Natural killer cell (primary cell): ENCODE data around the gene SH3BP2. TPM values are rescaled to one million over a fixed set of nuclear protein-coding genes. Genes with fewer than 3 reads are reported as not detected.
A peak's percentile ranks its signal among the peaks of the same experiment; 100 is the strongest.

ENCODE experiments used
- ATAC-seq, 3 donors: fragments of 150-1000 bp in 2 of 3; fragments of 200-7000 bp in 1 of 3; cut with Tn5 transposase; 1 replicate in 1 of 3; 2 replicates in 2 of 3; pipeline ENCODE4 v1.10.0; 2021; ENCODE audit warnings: mild to moderate bottlenecking in 2 of 3, moderate library complexity in 2 of 3
- DNase-seq, 2 donors: peaks; one replicate each; pipeline versions ENCODE4 v3.0.0 to v3.0.0-alpha.2; 2013 to 2021; ENCODE audit warnings: mixed read lengths in 1 of 2
- H3K27ac ChIP-seq: one replicate; pipeline ENCODE4 v1.5.1; 2013; ENCODE audit warnings: mild to moderate bottlenecking, low read length
- H3K27me3 ChIP-seq: one replicate; pipeline ENCODE4 v1.6.1; 2013; ENCODE audit warnings: low read length; ENCODE audit not compliant: control insufficient read depth, insufficient read depth
- H3K36me3 ChIP-seq: one replicate; pipeline ENCODE4 v1.6.1; 2013; ENCODE audit warnings: low read length; ENCODE audit not compliant: control insufficient read depth, insufficient read depth
- H3K4me1 ChIP-seq: one replicate; pipeline ENCODE4 v1.6.1; 2013; ENCODE audit warnings: low read length; ENCODE audit not compliant: control insufficient read depth, insufficient read depth
- H3K4me3 ChIP-seq: one replicate; pipeline ENCODE4 v1.5.1; 2013; ENCODE audit warnings: low read length
- H3K9me3 ChIP-seq: one replicate; pipeline ENCODE4 v1.6.1; 2013; ENCODE audit warnings: low read length; ENCODE audit not compliant: control insufficient read depth, insufficient read depth
- H3K27ac Mint-ChIP-seq, 2 donors: one replicate each; pipeline ENCODE4 v1.8.0; 2022; ENCODE audit warnings: mild to moderate bottlenecking in 2 of 2, mixed read lengths in 2 of 2, moderate library complexity in 1 of 2
- H3K27me3 Mint-ChIP-seq, 2 donors: one replicate each; pipeline ENCODE4 v1.8.0; 2022; ENCODE audit warnings: low read depth in 2 of 2, mixed read lengths in 2 of 2
- H3K36me3 Mint-ChIP-seq: one replicate; pipeline ENCODE4 v1.8.0; 2022; ENCODE audit warnings: mixed read lengths
- H3K4me1 Mint-ChIP-seq, 2 donors: one replicate each; pipeline ENCODE4 v1.8.0; 2022; ENCODE audit warnings: mixed read lengths in 2 of 2
- H3K4me3 Mint-ChIP-seq: one replicate; pipeline ENCODE4 v1.8.0; 2022; ENCODE audit warnings: mild to moderate bottlenecking, moderate library complexity, mixed read lengths
- H3K9me3 Mint-ChIP-seq, 2 donors: one replicate each; pipeline ENCODE4 v1.8.0; 2022; ENCODE audit warnings: mixed read lengths in 2 of 2
- WGBS: methylation state at CpG from one replicate; pipeline ENCODE4 v1.1.7; 2013; ENCODE audit warnings: missing lambda C conversion rate; ENCODE audit not compliant: insufficient coverage; 5-methylcytosine and 5-hydroxymethylcytosine counted together
- intact Hi-C: fragments of 100-400 bp; cut with micrococcal nuclease; formaldehyde crosslinking; loops from one replicate; pipeline ENCODE4 v1.14.2; 2022
- total RNA-seq, 4 donors: library from RNA; stranded (reverse); fragments of 120-200 nt in 1 of 4; gene quantifications; one replicate each; pipeline versions ENCODE4 v1.2.3 to v1.2.4, GENCODE V29; 2013 to 2022
- TF ChIP-seq, protein P1 (sequence below): fragments of 200-600 bp; IDR thresholded peaks from one replicate; pipeline ENCODE4 v1.8.0; 2022; ENCODE audit warnings: antibody characterized with exemption

Gene SH3BP2
- total RNA-seq, 3 donors from 2014 or later (not counting 1 experiment from before 2014, with no cell fraction given), result 213 to 283 (median 221) TPM

- Histone ChIP-seq H3K27ac (no peak overlapping the region), H3K4me1 (peaks cover 72% of the 10 kb centered on the region), H3K36me3 (no peaks in the 10 kb centered on the region), H3K4me3 (no peak overlapping the region), H3K9me3 (no peaks in the 10 kb centered on the region), H3K27me3 (no peaks in the 10 kb centered on the region)
- peak overlapping the region; percentile 50 for H3K4me3 Mint-ChIP-seq
- no peak for ATAC-seq
- H3K36me3 Mint-ChIP-seq, result no peaks in the 10 kb centered on the region
- peak overlapping the region in 1 of 2 donors; percentile 79 for H3K27ac Mint-ChIP-seq
- no peak for DNase-seq
- TF ChIP-seq, protein P1, sequence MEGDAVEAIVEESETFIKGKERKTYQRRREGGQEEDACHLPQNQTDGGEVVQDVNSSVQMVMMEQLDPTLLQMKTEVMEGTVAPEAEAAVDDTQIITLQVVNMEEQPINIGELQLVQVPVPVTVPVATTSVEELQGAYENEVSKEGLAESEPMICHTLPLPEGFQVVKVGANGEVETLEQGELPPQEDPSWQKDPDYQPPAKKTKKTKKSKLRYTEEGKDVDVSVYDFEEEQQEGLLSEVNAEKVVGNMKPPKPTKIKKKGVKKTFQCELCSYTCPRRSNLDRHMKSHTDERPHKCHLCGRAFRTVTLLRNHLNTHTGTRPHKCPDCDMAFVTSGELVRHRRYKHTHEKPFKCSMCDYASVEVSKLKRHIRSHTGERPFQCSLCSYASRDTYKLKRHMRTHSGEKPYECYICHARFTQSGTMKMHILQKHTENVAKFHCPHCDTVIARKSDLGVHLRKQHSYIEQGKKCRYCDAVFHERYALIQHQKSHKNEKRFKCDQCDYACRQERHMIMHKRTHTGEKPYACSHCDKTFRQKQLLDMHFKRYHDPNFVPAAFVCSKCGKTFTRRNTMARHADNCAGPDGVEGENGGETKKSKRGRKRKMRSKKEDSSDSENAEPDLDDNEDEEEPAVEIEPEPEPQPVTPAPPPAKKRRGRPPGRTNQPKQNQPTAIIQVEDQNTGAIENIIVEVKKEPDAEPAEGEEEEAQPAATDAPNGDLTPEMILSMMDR, result no peak
- H3K4me1 Mint-ChIP-seq, result peaks cover 17 to 45% of the 10 kb centered on the region in 2 donors
- intact Hi-C loops, result no loop called here
- H3K27me3 Mint-ChIP-seq, result no peaks in the 10 kb centered on the region
- 72% methylated on average over 10 of the region's 10 CpGs for WGBS
- no peaks in the 10 kb centered on the region for H3K9me3 Mint-ChIP-seq
Measured at GRCh38 chr4:2804449-2804972, 11.6 kb downstream of the SH3BP2 start.

GRCh38 chr4:2804973-2805501 lies 12.2 kb downstream of the SH3BP2 start:
- ATAC-seq (no peak), DNase-seq (no peak)
- Histone ChIP-seq H3K36me3 (no peaks in the 10 kb centered on the region), H3K27me3 (no peaks in the 10 kb centered on the region), H3K9me3 (no peaks in the 10 kb centered on the region), H3K4me3 (no peak overlapping the region), H3K4me1 (peaks cover 72% of the 10 kb centered on the region), H3K27ac (peak overlapping the region; percentile 13)
- TF ChIP-seq, protein P1, result no peak
- WGBS, result 77% methylated on average over 13 of the region's 13 CpGs
- intact Hi-C loops, result no loop called here
- H3K36me3 Mint-ChIP-seq, result no peaks in the 10 kb centered on the region
- H3K4me3 Mint-ChIP-seq, result peak overlapping the region; percentile 59
- no peaks in the 10 kb centered on the region for H3K9me3 Mint-ChIP-seq
- H3K27me3 Mint-ChIP-seq, result no peaks in the 10 kb centered on the region
- peaks cover 17 to 44% of the 10 kb centered on the region in 2 donors for H3K4me1 Mint-ChIP-seq
- H3K27ac Mint-ChIP-seq, result peak overlapping the region in 1 of 2 donors; percentile 79

GRCh38 chr4:2805712-2806389 lies 13.0 kb downstream of the SH3BP2 start:
- Histone ChIP-seq H3K4me1 (peaks cover 72% of the 10 kb centered on the region), H3K27ac (peak overlapping the region; percentile 66), H3K4me3 (no peak overlapping the region), H3K36me3 (no peaks in the 10 kb centered on the region), H3K27me3 (no peaks in the 10 kb centered on the region), H3K9me3 (no peaks in the 10 kb centered on the region)
- no peak for DNase-seq
- WGBS, result 49% methylated on average over 20 of the region's 20 CpGs
- Mint-ChIP-seq H3K4me1 (peaks cover 17 to 49% of the 10 kb centered on the region in 2 donors), H3K36me3 (no peaks in the 10 kb centered on the region), H3K9me3 (no peaks in the 10 kb centered on the region), H3K4me3 (no peak overlapping the region), H3K27me3 (no peaks in the 10 kb centered on the region), H3K27ac (peak overlapping the region in 1 of 2 donors; percentile 79)
- TF ChIP-seq, protein P1, result no peak
- peak in 1 of 3 donors; percentile 5 for ATAC-seq
- intact Hi-C loops, result no loop called here
